ENCODE results near the gene SEC14L3.

DNA sequence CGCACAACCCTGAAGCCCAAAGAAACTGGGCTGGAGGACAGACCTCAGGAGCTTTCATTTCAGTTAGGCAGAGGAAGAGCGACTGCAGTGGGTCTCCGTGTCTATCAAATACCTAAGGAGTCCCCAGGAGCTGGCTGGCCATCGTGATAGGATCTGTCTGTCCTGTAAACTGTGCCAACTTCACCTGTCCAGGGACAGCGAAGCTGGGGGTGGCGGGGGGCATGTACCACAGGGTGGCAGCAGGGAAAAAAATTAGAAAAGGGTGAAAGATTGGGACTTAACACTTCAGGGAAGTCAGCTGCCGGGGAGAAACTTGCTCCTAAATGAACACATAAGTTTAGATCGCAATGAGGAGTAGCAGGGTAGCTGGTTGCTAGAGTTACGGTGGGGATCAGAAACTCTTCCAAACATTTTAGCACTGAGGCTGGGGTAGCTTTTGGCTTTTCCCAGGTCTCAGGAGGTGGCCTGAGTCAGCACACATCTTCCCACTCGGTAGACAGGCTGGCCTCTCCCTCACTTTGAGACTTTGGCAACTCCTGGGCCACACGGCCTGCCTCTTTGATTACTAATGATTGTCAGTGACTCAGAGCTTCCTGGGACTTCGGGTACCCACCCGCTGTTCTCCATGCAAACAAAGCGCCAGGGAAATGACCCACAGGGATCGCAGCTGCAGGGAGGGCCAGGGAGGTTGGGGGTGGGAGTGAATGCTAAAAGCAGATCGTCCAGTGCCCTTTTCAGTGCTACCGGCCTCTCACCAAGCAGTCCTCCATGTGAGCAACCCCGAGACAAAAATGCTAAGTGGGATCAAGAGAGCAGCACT lies 49.1 kb downstream of the SEC14L3 start:
- TF ChIP-seq, protein P1, sequence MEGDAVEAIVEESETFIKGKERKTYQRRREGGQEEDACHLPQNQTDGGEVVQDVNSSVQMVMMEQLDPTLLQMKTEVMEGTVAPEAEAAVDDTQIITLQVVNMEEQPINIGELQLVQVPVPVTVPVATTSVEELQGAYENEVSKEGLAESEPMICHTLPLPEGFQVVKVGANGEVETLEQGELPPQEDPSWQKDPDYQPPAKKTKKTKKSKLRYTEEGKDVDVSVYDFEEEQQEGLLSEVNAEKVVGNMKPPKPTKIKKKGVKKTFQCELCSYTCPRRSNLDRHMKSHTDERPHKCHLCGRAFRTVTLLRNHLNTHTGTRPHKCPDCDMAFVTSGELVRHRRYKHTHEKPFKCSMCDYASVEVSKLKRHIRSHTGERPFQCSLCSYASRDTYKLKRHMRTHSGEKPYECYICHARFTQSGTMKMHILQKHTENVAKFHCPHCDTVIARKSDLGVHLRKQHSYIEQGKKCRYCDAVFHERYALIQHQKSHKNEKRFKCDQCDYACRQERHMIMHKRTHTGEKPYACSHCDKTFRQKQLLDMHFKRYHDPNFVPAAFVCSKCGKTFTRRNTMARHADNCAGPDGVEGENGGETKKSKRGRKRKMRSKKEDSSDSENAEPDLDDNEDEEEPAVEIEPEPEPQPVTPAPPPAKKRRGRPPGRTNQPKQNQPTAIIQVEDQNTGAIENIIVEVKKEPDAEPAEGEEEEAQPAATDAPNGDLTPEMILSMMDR (IDR thresholded peaks at IDR 0.05), result no peak
- TF ChIP-seq POLR2A (IDR thresholded peaks at IDR 0.05), result no peak
